Pancreas (tissue), 10 donors: ENCODE results near the gene SYP. TPM values are rescaled to one million over a fixed set of nuclear protein-coding genes. Genes with fewer than 3 reads are reported as not detected.

Source experiments
- ATAC-seq, 4 donors: fragments of 200-7000 bp; cut with Tn5 transposase; one replicate each; pipeline versions ENCODE4 v1.8.0 to v1.9.1; 2020; ENCODE audit warnings: mild to moderate bottlenecking in 4 of 4, moderate library complexity in 4 of 4
- DNase-seq, 6 donors: peaks; one replicate each; pipeline ENCODE4 v3.0.0-alpha.2; 2020
- FAIRE-seq: peaks from 2 replicates; lab custom pipeline; 2012; peaks lifted over from hg19 to GRCh38; lab: Jason Lieb, UNC
- H3K27ac ChIP-seq, 4 donors: fragments of 200-600 bp; sonication (generic); 1 replicate in 3 of 4; 2 replicates in 1 of 4; pipeline versions ENCODE4 v1.5.0 to v1.8.0; 2020
- H3K27me3 ChIP-seq, 4 donors: fragments of 200-600 bp; one replicate each; pipeline ENCODE4 v1.8.0; 2021
- H3K36me3 ChIP-seq, 3 donors: fragments of 200-600 bp; sonication (generic) in 1 of 3; one replicate each; pipeline versions ENCODE4 v1.5.0 to v1.8.0; 2020 to 2021
- H3K4me1 ChIP-seq, 3 donors: fragments of 200-600 bp; one replicate each; pipeline ENCODE4 v1.8.0; 2021
- H3K4me3 ChIP-seq, 4 donors: fragments of 200-600 bp; sonication (generic) in 2 of 4; one replicate each; pipeline versions ENCODE4 v1.5.0 to v1.8.0; 2020 to 2021
- H3K9me3 ChIP-seq, 4 donors: fragments of 200-600 bp; one replicate each; pipeline ENCODE4 v1.8.0; 2021
- CTCF ChIP-seq, 4 donors: fragments of 200-600 bp; sonication (generic) in 3 of 4; IDR thresholded peaks; one replicate each; pipeline versions ENCODE4 v1.5.0 to v1.8.0; 2021; ENCODE audit warnings: antibody characterized with exemption in 4 of 4
- WGBS, 2 donors: extraction: QIAGEN DNeasy Blood & Tissue Kit; methylation state at CpG; one replicate each; pipeline ENCODE4 v1.1.7; 2013; 5-methylcytosine and 5-hydroxymethylcytosine counted together
- intact Hi-C, 3 donors: fragments of 100-400 bp; cut with DNase I; formaldehyde crosslinking; loops; one replicate each; pipeline versions ENCODE4 v1.11.1 to v1.14.2; 2022
- polyA plus RNA-seq, 2 donors: library from polyadenylated mRNA; stranded (reverse); fragments of 200-250 nt; gene quantifications; one replicate each; pipeline ENCODE4 v1.2.3, GENCODE V29; 2013
- total RNA-seq, 6 donors: library from RNA; stranded (reverse); fragmentation: NEBNext Ultra II Directional in 4 of 6; extraction: Animal tissue kit (Norgen Biotek cat#: 25700) in 4 of 6; gene quantifications; one replicate each; pipeline versions ENCODE4 v1.2.1 to v1.2.4, GENCODE V29; 2021 to 2023
- donor health status: healthy with polysubstance abuse.
- donor health status: DM: no; HTN: no; CAD: no; lungs with moderate emphysema.
- donor health status: DM: no; HTN: no; CAD: no.
- donor health status: control.
- donor health status: control.
- donor health status: Bipolar disorder and iron deficiency.
- donor health status: DM: yes; HTN: yes; CAD: no.
- donor health status: DM: no; HTN: no; CAD: no.
- donor health status: DM: no; HTN: no; CAD: no.
- donor health status: DM: yes; HTN: yes; CAD: no.

The SYP gene
- total and polyA plus RNA-seq, 8 donors = 2.0 to 41.7 (median 6.7) TPM

GRCh38 chrX:49208399-49208798 lies 8.4 kb upstream of the SYP start:
- DNase-seq (no peak), FAIRE-seq (no peak), ATAC-seq (no peak)
- TF ChIP-seq CTCF (IDR thresholded peaks at IDR 0.05) = no peak
- 92 to 98% methylated on average over 5 of the region's 5 CpGs for WGBS, 2 donors
- H3K27ac ChIP-seq = no peak overlapping the region
- H3K4me1 ChIP-seq = no peaks in the 10 kb centered on the region
- no peaks in the 10 kb centered on the region for H3K27me3 ChIP-seq
- H3K9me3 ChIP-seq = no peaks in the 10 kb centered on the region
- intact Hi-C loops = no loop called here
- no peaks in the 10 kb centered on the region for H3K36me3 ChIP-seq
- no peak overlapping the region for H3K4me3 ChIP-seq

GRCh38 chrX:49206543-49206942 lies 6.5 kb upstream of the SYP start:
- 81 to 87% methylated on average over 8 of the region's 8 CpGs for WGBS, 2 donors
- DNase-seq (no peak), FAIRE-seq (no peak), ATAC-seq (no peak)
- no peak for TF ChIP-seq CTCF (IDR thresholded peaks at IDR 0.05)
- no peaks in the 10 kb centered on the region for H3K27me3 ChIP-seq
- H3K4me1 ChIP-seq = peaks cover 0 to under 1% (median 0%) of the 10 kb centered on the region in 3 donors
- intact Hi-C loops = no loop called here
- no peak overlapping the region for H3K4me3 ChIP-seq
- no peaks in the 10 kb centered on the region for H3K9me3 ChIP-seq
- H3K36me3 ChIP-seq = no peaks in the 10 kb centered on the region
- H3K27ac ChIP-seq = no peak overlapping the region

- WGBS, 2 donors = 75 to 82% methylated on average over 13 of the region's 13 CpGs
- H3K36me3 ChIP-seq = no peaks in the 10 kb centered on the region
- no peak for TF ChIP-seq CTCF (IDR thresholded peaks at IDR 0.05)
- no peak for ATAC-seq
- H3K27me3 ChIP-seq = no peaks in the 10 kb centered on the region
- no peak for FAIRE-seq
- H3K4me1 ChIP-seq = peaks cover 0 to 5% (median 4%) of the 10 kb centered on the region in 3 donors
- H3K27ac ChIP-seq = no peak overlapping the region
- no peaks in the 10 kb centered on the region for H3K9me3 ChIP-seq
- DNase-seq = no peak
- H3K4me3 ChIP-seq = no peak overlapping the region
- intact Hi-C loops = no loop called here
These were observed 5.5 kb upstream of the SYP start for GRCh38 chrX:49205443-49205842.

GRCh38 chrX:49204709-49205108 lies 4.7 kb upstream of the SYP start:
- Histone ChIP-seq H3K4me1 (peaks cover 0 to 5% (median 4%) of the 10 kb centered on the region in 3 donors), H3K27me3 (no peaks in the 10 kb centered on the region), H3K27ac (no peak overlapping the region), H3K9me3 (no peaks in the 10 kb centered on the region), H3K4me3 (no peak overlapping the region), H3K36me3 (no peaks in the 10 kb centered on the region)
- DNase-seq (no peak), ATAC-seq (no peak), FAIRE-seq (no peak)
- intact Hi-C loops = no loop called here
- TF ChIP-seq CTCF (IDR thresholded peaks at IDR 0.05) = no peak
- WGBS, 2 donors = 59 to 73% methylated on average over 4 of the region's 4 CpGs

GRCh38 chrX:49204017-49204416 lies 4.0 kb upstream of the SYP start:
- no peak for ATAC-seq
- 63 to 77% methylated on average over 6 of the region's 6 CpGs for WGBS, 2 donors
- no peak for DNase-seq
- Histone ChIP-seq H3K4me1 (peaks cover 0 to 5% (median 4%) of the 10 kb centered on the region in 3 donors), H3K27ac (no peak overlapping the region), H3K9me3 (no peaks in the 10 kb centered on the region), H3K27me3 (no peaks in the 10 kb centered on the region), H3K36me3 (no peaks in the 10 kb centered on the region), H3K4me3 (no peak overlapping the region)
- intact Hi-C loops = no loop called here
- TF ChIP-seq CTCF (IDR thresholded peaks at IDR 0.05) = no peak
- FAIRE-seq = no peak
